ENCODE measurements around the gene PARD3B.

The PARD3B gene

GRCh38 chr2:204781941-204782340, 236.7 kb downstream of the PARD3B start:
- TF ChIP-seq GABPA (IDR thresholded peaks at IDR 0.05; ENCODE audit: low read depth), result no peak
- no peak for TF ChIP-seq SPI1 (IDR thresholded peaks at IDR 0.05; ENCODE audit: borderline replicate concordance, low read depth)
- no peak for TF ChIP-seq POLR2AphosphoS5 (IDR thresholded peaks at IDR 0.05; ENCODE audit: low read depth)
- TF ChIP-seq REST (IDR thresholded peaks at IDR 0.05; ENCODE audit: insufficient replicate concordance, low read depth), result no peak
- TF ChIP-seq, protein P1, sequence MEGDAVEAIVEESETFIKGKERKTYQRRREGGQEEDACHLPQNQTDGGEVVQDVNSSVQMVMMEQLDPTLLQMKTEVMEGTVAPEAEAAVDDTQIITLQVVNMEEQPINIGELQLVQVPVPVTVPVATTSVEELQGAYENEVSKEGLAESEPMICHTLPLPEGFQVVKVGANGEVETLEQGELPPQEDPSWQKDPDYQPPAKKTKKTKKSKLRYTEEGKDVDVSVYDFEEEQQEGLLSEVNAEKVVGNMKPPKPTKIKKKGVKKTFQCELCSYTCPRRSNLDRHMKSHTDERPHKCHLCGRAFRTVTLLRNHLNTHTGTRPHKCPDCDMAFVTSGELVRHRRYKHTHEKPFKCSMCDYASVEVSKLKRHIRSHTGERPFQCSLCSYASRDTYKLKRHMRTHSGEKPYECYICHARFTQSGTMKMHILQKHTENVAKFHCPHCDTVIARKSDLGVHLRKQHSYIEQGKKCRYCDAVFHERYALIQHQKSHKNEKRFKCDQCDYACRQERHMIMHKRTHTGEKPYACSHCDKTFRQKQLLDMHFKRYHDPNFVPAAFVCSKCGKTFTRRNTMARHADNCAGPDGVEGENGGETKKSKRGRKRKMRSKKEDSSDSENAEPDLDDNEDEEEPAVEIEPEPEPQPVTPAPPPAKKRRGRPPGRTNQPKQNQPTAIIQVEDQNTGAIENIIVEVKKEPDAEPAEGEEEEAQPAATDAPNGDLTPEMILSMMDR (IDR thresholded peaks at IDR 0.05; ENCODE audit: insufficient read depth, low read length), result no peak
- DNase-seq (ENCODE audit: low read depth in 1 of 2, low spot score in 1 of 2), result no peak
- Histone ChIP-seq H3K27ac (replicated peaks) (no peak overlapping the region), H3K4me3 (replicated peaks; ENCODE audit: insufficient read depth, low read length) (no peak overlapping the region), H3K27me3 (ENCODE audit: insufficient read depth, poor library complexity, severe bottlenecking) (no peaks in the 10 kb centered on the region)

- TF ChIP-seq POLR2AphosphoS5 (IDR thresholded peaks at IDR 0.05; ENCODE audit: low read depth) (no peak), SPI1 (IDR thresholded peaks at IDR 0.05; ENCODE audit: borderline replicate concordance, low read depth) (no peak), GABPA (IDR thresholded peaks at IDR 0.05; ENCODE audit: low read depth) (no peak), REST (IDR thresholded peaks at IDR 0.05; ENCODE audit: insufficient replicate concordance, low read depth) (no peak)
- TF ChIP-seq, protein P1 (IDR thresholded peaks at IDR 0.05; ENCODE audit: insufficient read depth, low read length), result no peak
- no peaks in the 10 kb centered on the region for H3K27me3 ChIP-seq (ENCODE audit: insufficient read depth, poor library complexity, severe bottlenecking)
- DNase-seq (ENCODE audit: low read depth in 1 of 2, low spot score in 1 of 2), result no peak
- H3K27ac ChIP-seq (replicated peaks), result no peak overlapping the region
- no peak overlapping the region for H3K4me3 ChIP-seq (replicated peaks; ENCODE audit: insufficient read depth, low read length)
Measured at GRCh38 chr2:204790076-204790475, 244.8 kb downstream of the PARD3B start.

DNA sequence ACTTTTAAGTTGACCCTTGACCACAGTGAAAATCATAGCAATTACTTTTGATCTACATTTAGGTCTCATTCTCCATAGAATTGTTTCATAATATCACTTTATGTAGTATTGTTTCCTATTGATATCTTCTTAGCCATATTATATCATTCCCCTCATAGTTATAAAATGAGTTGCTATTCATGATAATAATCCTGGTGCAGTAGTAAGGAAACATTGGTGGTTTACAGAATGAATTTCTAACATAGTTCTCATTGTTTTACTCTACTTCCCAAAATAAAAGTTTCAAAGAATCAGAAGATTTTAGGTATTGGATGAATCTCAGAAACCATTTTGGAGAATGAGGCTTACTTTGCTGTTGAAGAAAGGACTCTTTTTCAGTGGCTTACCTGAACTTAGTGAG, 246.0 kb downstream of the PARD3B start:
- H3K27ac ChIP-seq (replicated peaks), result no peak overlapping the region
- H3K27me3 ChIP-seq (ENCODE audit: insufficient read depth, poor library complexity, severe bottlenecking), result no peaks in the 10 kb centered on the region
- TF ChIP-seq, protein P1 (IDR thresholded peaks at IDR 0.05; ENCODE audit: insufficient read depth, low read length), result no peak
- no peak for TF ChIP-seq SPI1 (IDR thresholded peaks at IDR 0.05; ENCODE audit: borderline replicate concordance, low read depth)
- TF ChIP-seq POLR2AphosphoS5 (IDR thresholded peaks at IDR 0.05; ENCODE audit: low read depth), result no peak
- no peak for TF ChIP-seq REST (IDR thresholded peaks at IDR 0.05; ENCODE audit: insufficient replicate concordance, low read depth)
- no peak for TF ChIP-seq GABPA (IDR thresholded peaks at IDR 0.05; ENCODE audit: low read depth)
- DNase-seq (ENCODE audit: low read depth in 1 of 2, low spot score in 1 of 2), result no peak
- H3K4me3 ChIP-seq (replicated peaks; ENCODE audit: insufficient read depth, low read length), result no peak overlapping the region
